Osteoblast (primary cell): ENCODE data around the gene PPP2R5C. TPM values are rescaled to one million over a fixed set of nuclear protein-coding genes. Genes with fewer than 3 reads are reported as not detected.
A peak's percentile ranks its signal among the peaks of the same experiment; 100 is the strongest.

Experiments used
- DNase-seq: peaks from one replicate; pipeline ENCODE4 v3.0.0; 2011; ENCODE audit warnings: low spot score, mixed read lengths; ENCODE audit not compliant: insufficient read length; ENCODE audit errors: missing footprints
- H2AFZ ChIP-seq: 2 replicates; pipeline ENCODE4 v1.6.0; 2011; ENCODE audit warnings: mild to moderate bottlenecking, low read length
- H3K27ac ChIP-seq: 2 replicates; pipeline ENCODE4 v1.5.1; 2011; ENCODE audit warnings: mild to moderate bottlenecking, low read depth, low read length, moderate library complexity
- H3K27me3 ChIP-seq: 2 replicates; pipeline ENCODE4 v1.6.0; 2012; ENCODE audit warnings: mild to moderate bottlenecking, control low read depth, inconsistent platforms, low read length, moderate library complexity; ENCODE audit not compliant: insufficient read depth
- H3K36me3 ChIP-seq: 2 replicates; pipeline ENCODE4 v1.5.1; 2011; ENCODE audit warnings: mild to moderate bottlenecking, low read length, control low read depth, moderate library complexity; ENCODE audit not compliant: insufficient read depth
- H3K4me1 ChIP-seq: 2 replicates; pipeline ENCODE4 v1.5.1; 2011; ENCODE audit warnings: mild to moderate bottlenecking, low read length, control low read depth, moderate library complexity; ENCODE audit not compliant: insufficient read depth
- H3K4me2 ChIP-seq: 2 replicates; pipeline ENCODE4 v1.6.0; 2011; ENCODE audit warnings: mild to moderate bottlenecking, low read length; ENCODE audit not compliant: insufficient read depth
- H3K4me3 ChIP-seq: fragments of 200-600 bp; sonication (generic); 3 replicates; pipeline ENCODE4 v1.5.1; 2012; ENCODE audit warnings: mild to moderate bottlenecking, low read length, inconsistent platforms; ENCODE audit not compliant: insufficient read depth
- H3K79me2 ChIP-seq: 2 replicates; pipeline ENCODE4 v1.6.0; 2012; ENCODE audit warnings: mild to moderate bottlenecking, low read length, control low read depth, inconsistent platforms; ENCODE audit not compliant: insufficient read depth
- H3K9me3 ChIP-seq: 2 replicates; pipeline ENCODE4 v1.5.1; 2011; ENCODE audit warnings: low read depth, low read length, control low read depth
- H4K20me1 ChIP-seq: 2 replicates; pipeline ENCODE4 v1.6.0; 2012; ENCODE audit warnings: mild to moderate bottlenecking, low read length, control low read depth; ENCODE audit not compliant: insufficient read depth
- total RNA-seq: library from RNA; depleted of rRNA; stranded (reverse); fragments of >200 nt; gene quantifications from 2 replicates; pipeline ENCODE4 v1.2.3, GENCODE V29; 2012
- TF ChIP-seq, protein P1 (sequence below): IDR thresholded peaks from 2 replicates; pipeline ENCODE4 v1.5.1; 2011; ENCODE audit warnings: mild to moderate bottlenecking, low read depth, low read length, moderate library complexity; ENCODE audit errors: extremely low read depth

Gene PPP2R5C
- total RNA-seq, 1 donor, result 101 TPM

DNA sequence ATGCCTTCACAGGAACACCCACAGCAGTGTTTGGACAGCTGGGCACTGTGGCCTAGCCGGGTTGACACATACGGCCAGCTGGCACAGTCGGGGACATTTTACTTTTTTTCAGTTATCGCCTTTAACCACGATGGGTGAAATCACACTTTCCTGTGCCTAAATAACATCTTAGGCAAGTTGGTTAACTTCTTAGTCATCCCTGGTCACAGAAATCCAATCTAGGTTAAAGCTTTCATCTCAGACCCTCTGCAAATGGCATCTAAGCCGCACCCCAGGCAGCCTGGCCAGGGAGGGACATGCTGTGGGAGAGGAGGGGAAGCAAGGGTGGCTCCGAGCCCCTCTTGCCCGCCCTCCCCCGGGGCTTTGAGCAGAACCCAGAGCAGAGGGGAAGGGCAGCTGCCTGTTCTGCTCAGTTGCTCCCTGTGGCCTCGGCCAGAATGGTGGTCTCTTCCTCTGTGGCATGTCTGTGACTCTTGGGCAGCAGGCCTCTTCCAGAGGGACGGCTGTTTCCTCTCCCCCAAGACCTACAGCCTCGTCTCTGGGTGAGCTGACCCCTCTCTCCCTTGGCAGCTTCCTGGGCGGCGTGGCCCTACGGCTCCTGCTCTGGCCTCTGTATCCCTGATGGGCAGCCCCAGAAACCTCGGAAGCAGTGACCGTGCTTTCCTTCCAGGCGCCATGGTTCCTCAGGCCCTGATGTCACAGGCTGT, 117.5 kb downstream of the PPP2R5C start:
- peaks cover 9% of the 10 kb centered on the region for H3K36me3 ChIP-seq
- TF ChIP-seq, protein P1, sequence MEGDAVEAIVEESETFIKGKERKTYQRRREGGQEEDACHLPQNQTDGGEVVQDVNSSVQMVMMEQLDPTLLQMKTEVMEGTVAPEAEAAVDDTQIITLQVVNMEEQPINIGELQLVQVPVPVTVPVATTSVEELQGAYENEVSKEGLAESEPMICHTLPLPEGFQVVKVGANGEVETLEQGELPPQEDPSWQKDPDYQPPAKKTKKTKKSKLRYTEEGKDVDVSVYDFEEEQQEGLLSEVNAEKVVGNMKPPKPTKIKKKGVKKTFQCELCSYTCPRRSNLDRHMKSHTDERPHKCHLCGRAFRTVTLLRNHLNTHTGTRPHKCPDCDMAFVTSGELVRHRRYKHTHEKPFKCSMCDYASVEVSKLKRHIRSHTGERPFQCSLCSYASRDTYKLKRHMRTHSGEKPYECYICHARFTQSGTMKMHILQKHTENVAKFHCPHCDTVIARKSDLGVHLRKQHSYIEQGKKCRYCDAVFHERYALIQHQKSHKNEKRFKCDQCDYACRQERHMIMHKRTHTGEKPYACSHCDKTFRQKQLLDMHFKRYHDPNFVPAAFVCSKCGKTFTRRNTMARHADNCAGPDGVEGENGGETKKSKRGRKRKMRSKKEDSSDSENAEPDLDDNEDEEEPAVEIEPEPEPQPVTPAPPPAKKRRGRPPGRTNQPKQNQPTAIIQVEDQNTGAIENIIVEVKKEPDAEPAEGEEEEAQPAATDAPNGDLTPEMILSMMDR, result no peak
- peaks cover 68% of the 10 kb centered on the region for H3K79me2 ChIP-seq
- peaks cover 56% of the 10 kb centered on the region for H4K20me1 ChIP-seq
- H3K4me2 ChIP-seq, result no peak overlapping the region
- H2AFZ ChIP-seq, result no peak overlapping the region
- no peaks in the 10 kb centered on the region for H3K27me3 ChIP-seq
- peaks cover 27% of the 10 kb centered on the region for H3K4me1 ChIP-seq
- peak; percentile 83 for DNase-seq
- no peaks in the 10 kb centered on the region for H3K9me3 ChIP-seq
- H3K4me3 ChIP-seq, result no peak overlapping the region
- H3K27ac ChIP-seq, result no peak overlapping the region

DNA sequence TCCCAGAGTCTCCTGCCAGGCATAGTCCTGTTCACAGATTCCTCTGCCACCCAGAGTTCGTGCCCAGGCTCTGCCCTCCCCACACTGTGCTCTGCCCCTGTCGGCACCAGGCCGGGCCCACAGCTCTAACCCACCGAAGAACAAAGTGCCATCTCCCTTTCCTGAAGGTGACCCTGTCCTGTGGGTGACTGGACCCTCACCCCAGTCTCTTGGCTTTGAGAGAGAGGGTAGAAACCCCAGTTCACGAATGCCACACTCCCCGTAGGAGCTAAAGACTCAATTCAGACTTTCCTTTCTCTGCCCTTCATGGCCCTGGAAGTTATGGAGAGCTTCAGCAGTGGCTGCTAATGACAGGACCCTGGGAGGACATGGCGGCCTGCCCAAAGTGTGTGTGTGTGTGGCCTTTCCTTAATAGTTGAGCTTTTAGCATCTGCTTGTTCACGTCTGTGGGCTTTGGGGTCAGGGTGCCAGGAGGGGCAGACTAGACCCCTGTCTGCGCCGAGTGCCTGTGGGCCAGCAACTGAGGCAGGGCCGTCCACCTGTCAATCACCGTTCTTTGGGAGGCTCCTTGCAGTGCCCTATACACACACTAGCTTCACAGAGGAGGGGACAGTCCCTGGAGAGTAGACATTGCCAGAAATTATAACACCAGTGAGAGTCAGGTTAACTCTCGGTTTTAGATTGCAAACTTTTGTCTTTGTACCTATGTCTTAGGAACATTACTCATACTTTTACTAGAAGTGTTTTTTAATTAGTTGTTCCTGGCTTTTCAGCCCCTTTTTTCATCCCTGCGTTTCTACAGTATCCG, 118.2 kb downstream of the PPP2R5C start:
- Histone ChIP-seq H3K36me3 (peaks cover 16% of the 10 kb centered on the region), H3K4me1 (peaks cover 27% of the 10 kb centered on the region), H2AFZ (no peak overlapping the region), H3K4me3 (no peak overlapping the region), H4K20me1 (peaks cover 52% of the 10 kb centered on the region), H3K9me3 (no peaks in the 10 kb centered on the region), H3K4me2 (no peak overlapping the region), H3K79me2 (peaks cover 64% of the 10 kb centered on the region), H3K27ac (no peak overlapping the region), H3K27me3 (no peaks in the 10 kb centered on the region)
- DNase-seq, result no peak
- TF ChIP-seq, protein P1, result no peak

DNA sequence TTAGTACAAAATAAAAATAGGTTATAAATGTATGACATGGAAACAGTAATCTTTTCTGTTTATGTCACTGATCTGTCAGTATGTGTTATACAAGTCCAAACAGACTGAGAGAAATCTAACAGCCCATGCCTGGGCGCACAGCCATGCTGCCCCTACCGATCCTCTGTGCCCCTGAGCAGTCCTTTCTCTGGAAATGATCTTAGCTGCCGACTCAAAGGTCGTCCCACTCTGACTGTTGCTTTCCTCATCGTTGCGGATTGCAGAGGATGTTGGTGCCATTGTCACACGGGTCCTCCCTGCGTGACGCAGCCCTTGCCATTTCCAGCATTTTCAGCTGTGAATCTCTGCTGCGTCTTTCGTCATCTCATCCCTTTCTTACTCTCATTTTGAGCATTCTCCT, 119.9 kb downstream of the PPP2R5C start:
- Histone ChIP-seq H3K4me3 (no peak overlapping the region), H3K36me3 (peaks cover 20% of the 10 kb centered on the region), H2AFZ (no peak overlapping the region), H3K4me2 (no peak overlapping the region), H3K27ac (no peak overlapping the region), H3K27me3 (no peaks in the 10 kb centered on the region), H4K20me1 (peaks cover 37% of the 10 kb centered on the region), H3K9me3 (no peaks in the 10 kb centered on the region), H3K79me2 (peaks cover 48% of the 10 kb centered on the region), H3K4me1 (peaks cover 21% of the 10 kb centered on the region)
- TF ChIP-seq, protein P1, result no peak
- no peak for DNase-seq

DNA sequence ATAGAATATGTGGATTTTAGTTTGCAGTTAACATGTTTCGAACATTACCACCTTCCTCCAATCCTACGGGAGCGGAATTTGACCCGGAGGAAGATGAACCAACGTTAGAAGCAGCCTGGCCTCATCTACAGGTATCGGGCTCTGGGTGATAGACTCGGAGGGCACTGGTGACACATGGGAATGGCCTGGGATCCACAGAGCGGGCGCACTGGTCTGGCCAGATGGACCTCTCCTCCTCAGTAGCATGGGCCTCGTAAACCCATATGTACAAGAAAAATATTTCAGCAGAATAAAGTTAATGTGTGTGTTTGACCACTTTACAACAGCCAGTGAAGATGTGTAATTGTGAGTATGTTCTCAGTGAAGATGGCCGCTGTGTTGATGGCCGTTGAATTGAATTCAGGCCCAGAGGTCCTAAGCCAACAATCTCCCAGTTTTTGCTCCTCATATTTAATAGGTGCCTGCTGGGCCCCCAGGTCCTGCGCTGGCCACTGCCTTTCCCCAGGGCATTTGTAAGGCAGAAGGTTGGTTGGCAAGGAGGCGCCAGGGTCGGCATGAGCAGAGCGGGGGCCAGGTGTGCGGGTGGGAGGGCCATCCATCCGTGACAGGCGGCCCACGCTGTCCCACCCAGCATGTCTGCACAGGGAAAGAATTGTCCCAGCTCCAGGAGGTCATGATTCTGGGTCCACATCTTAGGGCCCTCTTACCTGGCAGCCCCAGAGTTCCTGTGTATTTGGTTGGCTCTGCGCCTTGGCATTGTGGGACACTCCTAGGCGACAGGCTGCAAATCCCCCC, 120.8 kb downstream of the PPP2R5C start:
- no peak overlapping the region for H2AFZ ChIP-seq
- no peak overlapping the region for H3K27ac ChIP-seq
- H3K4me3 ChIP-seq, result no peak overlapping the region
- peaks cover 42% of the 10 kb centered on the region for H3K79me2 ChIP-seq
- peaks cover 30% of the 10 kb centered on the region for H4K20me1 ChIP-seq
- DNase-seq, result no peak
- TF ChIP-seq, protein P1, result no peak
- peaks cover 14% of the 10 kb centered on the region for H3K4me1 ChIP-seq
- no peaks in the 10 kb centered on the region for H3K27me3 ChIP-seq
- H3K4me2 ChIP-seq, result no peak overlapping the region
- H3K9me3 ChIP-seq, result no peaks in the 10 kb centered on the region
- peaks cover 29% of the 10 kb centered on the region for H3K36me3 ChIP-seq
